LHCN-M2 (cell line): ENCODE measurements around the gene SMIM11. TPM values are rescaled to one million over a fixed set of nuclear protein-coding genes. Genes with fewer than 3 reads are reported as not detected.
"Not testable (repeated sequence)": the region's sequence is repeated elsewhere in the genome, so short reads cannot be mapped to it uniquely, and the experiment has no call there.

Experiments used
- DNase-seq: peaks from one replicate; pipeline ENCODE4 v3.0.0-alpha.2; 2012; ENCODE audit warnings: low read depth
- total RNA-seq: library from RNA; depleted of rRNA; stranded (reverse); fragments of >200 nt; gene quantifications from 2 replicates; pipeline ENCODE4 v1.2.3, GENCODE V29; 2014

SMIM11 gene
- total RNA-seq, 1 experiment from 2014 or later, result 3.7 TPM

GRCh38 chr21:34354836-34355235, 20.5 kb upstream of the SMIM11 start:
- no peak for DNase-seq

GRCh38 chr21:34355570-34355969, 19.7 kb upstream of the SMIM11 start:
- DNase-seq, result no peak

- DNase-seq, result no peak
Measured at GRCh38 chr21:34357889-34358288, 17.4 kb upstream of the SMIM11 start.

- DNase-seq, result no peak
Measured at GRCh38 chr21:34358866-34359265, 16.4 kb upstream of the SMIM11 start.

GRCh38 chr21:34360488-34361241, 14.6 kb upstream of the SMIM11 start:
- DNase-seq, result no peak

- no peak for DNase-seq
Measured at GRCh38 chr21:34362136-34362444, 13.2 kb upstream of the SMIM11 start.

- DNase-seq, result no peak
Measured at GRCh38 chr21:34362670-34363069, 12.6 kb upstream of the SMIM11 start.

GRCh38 chr21:34363733-34364132, 11.6 kb upstream of the SMIM11 start, which contains the start of gene KCNE2:
TSS of gene KCNE2 (plus strand) at chr21:34364006. CDS start at chr21:34370479, 6,473 bp downstream.
- DNase-seq, result no peak

- DNase-seq, result no peak
Measured at GRCh38 chr21:34364921-34365320, 10.4 kb upstream of the SMIM11 start.

GRCh38 chr21:34365809-34366208, 9.5 kb upstream of the SMIM11 start:
- DNase-seq, result no peak

- DNase-seq, result peak; percentile 55
Measured at GRCh38 chr21:34367320-34367935, 7.9 kb upstream of the SMIM11 start.

GRCh38 chr21:34369741-34370140, 5.6 kb upstream of the SMIM11 start:
- no peak for DNase-seq

GRCh38 chr21:34372321-34372720, 3.0 kb upstream of the SMIM11 start:
- DNase-seq, result no peak

- not testable (repeated sequence) for DNase-seq
Measured at GRCh38 chr21:34374462-34374861, 845 bp upstream of the SMIM11 start.

- not testable (repeated sequence) for DNase-seq
Measured at GRCh38 chr21:34375619-34375972, 289 bp downstream of the SMIM11 start.

GRCh38 chr21:34383138-34383537, 7.8 kb downstream of the SMIM11 start:
- DNase-seq, result not testable (repeated sequence)

- not testable (repeated sequence) for DNase-seq
Measured at GRCh38 chr21:34383724-34384415, 8.6 kb downstream of the SMIM11 start.

GRCh38 chr21:34400522-34400921, 25.2 kb downstream of the SMIM11 start:
- DNase-seq, result not testable (repeated sequence)

- DNase-seq, result not testable (repeated sequence)
Measured at GRCh38 chr21:34404742-34405141, 29.4 kb downstream of the SMIM11 start.

- not testable (repeated sequence) for DNase-seq
Measured at GRCh38 chr21:34405686-34406085, 30.4 kb downstream of the SMIM11 start.

GRCh38 chr21:34406102-34406501, 30.8 kb downstream of the SMIM11 start:
- not testable (repeated sequence) for DNase-seq

- DNase-seq, result not testable (repeated sequence)
Measured at GRCh38 chr21:34406676-34407075, 31.4 kb downstream of the SMIM11 start.

- not testable (repeated sequence) for DNase-seq
Measured at GRCh38 chr21:34407294-34407693, 32.0 kb downstream of the SMIM11 start.
